HG02970 (cell line): Measurements from ENCODE around the gene RIMKLA.

ENCODE experiments used
- ATAC-seq: cut with Tn5 transposase; IDR thresholded peaks from one replicate; pipeline ENCODE4 v1.9.1; 2021; ENCODE audit warnings: mild to moderate bottlenecking, moderate library complexity, moderate number of reproducible peaks; ENCODE audit not compliant: unreplicated experiment, low FRiP score

RIMKLA gene

DNA sequence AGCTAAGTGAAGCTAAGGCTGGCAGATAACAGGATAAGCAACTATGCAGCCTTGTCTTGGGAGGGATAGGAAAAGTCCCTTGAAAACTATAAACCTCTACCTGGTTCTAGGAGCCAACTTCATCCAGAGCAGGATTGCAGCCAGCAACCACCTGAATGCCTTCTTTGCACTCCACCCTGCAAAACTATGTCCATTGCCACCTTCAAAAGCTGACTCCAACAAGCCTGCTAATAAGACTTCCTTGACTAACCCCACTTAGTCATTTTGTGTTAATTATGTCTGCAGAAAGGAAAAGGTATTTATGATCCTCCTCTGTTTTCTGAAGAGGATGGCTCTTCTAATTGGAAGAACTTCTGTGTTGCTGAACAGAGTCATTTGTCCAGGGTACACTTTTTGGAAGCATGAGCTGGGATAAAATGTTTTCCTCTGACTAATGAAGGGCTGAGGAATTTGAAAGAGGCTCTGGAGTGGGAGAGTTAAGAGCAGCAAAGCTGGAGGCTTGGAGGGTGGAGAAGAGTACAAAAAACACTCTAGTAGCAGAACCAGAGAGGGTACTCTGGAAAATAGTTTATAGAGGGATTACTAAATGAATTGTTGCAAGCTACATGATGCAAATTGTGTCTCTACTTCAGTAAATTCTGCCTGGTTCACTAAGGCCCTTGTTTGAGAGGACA is 9.6 kb upstream of the RIMKLA start:
- ATAC-seq: no peak

- no peak for ATAC-seq
Measured at GRCh38 chr1:42372796-42373195, 7.8 kb upstream of the RIMKLA start.

- no peak for ATAC-seq
Measured at GRCh38 chr1:42379794-42380585, 602 bp upstream of the RIMKLA start.

GRCh38 chr1:42381280-42381673 is 685 bp downstream of the RIMKLA start:
- no peak for ATAC-seq

GRCh38 chr1:42385283-42385682 is 4.7 kb downstream of the RIMKLA start:
- ATAC-seq: no peak

GRCh38 chr1:42386051-42386450 is 5.5 kb downstream of the RIMKLA start:
- ATAC-seq: no peak

DNA sequence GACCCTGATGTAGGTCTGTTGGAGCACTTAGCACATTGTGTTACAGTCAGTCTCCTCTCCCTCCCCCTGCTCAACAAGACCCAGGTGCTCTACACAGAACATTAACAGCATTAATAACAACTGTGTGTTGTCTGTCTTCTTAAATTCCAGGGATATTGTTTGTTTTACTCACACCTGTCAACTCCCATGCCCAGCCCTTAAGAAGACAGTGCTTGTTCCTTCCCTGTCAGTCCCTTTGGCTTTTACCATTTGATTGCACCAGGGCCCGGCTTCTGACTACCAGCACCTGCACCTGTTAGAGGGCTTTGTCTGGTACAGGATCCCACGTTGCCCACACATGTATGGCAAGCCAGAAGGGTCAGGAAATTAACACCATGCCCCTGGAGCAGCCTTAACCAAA is 11.7 kb downstream of the RIMKLA start:
- no peak for ATAC-seq

GRCh38 chr1:42392967-42393848 is 12.6 kb downstream of the RIMKLA start:
- no peak for ATAC-seq

DNA sequence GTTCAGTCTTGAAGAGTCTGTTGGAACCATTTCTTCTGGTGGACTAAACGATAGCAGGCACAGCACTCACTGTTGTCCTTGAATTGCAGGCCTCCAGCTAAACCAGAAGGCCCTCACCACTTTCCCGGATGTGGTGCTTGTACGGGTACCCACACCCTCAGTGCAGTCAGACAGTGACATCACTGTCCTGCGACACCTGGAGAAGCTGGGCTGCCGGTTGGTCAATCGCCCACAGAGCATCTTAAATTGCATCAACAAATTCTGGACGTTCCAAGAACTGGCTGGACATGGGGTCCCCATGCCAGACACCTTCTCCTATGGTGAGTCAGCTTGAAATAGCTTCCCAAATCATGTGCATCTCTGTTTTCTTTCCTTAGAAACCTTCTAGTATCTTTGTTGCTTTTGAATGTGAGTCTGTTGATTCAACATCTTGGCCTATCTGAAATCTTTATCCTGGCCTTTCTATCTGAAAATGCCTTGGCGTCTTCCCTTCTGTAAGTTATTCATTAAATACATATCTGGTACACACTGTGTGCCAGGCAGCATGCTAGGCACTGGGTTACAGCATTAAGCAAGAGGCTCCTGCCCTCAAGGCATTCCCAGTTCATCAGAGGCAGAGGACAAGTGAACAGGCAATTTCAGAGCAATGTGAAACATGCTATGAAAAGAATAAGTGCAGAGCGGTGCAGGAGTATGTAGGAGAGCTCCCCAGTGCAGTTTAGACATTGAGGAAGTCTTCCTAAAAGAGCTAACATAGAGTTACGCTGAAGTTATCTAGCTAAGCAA is 18.9 kb downstream of the RIMKLA start:
- ATAC-seq: no peak

DNA sequence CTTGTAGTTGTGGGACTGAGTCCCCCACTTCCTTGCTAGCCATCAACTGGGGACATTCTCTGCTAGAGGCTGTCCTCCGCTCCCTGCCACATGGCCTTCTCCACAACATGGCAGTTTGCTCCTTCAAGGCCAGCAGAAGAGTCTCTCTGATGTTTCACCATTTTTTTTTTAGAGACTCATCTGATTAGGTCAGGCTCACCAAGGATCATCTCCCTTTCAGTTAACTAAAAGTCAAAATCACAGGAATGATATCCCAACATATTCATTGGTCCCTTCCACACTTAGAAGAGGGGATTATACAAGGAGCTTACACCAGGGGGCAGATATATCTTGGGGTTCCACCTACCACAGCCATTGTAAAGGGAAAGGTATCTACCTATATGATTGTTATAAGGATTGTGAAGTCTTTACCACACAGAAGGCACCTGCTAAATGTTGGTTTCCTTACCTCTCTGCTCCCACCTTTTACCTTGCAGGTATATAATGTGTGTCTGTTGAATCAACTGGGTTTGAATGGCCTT is 23.3 kb downstream of the RIMKLA start:
- ATAC-seq: no peak

GRCh38 chr1:42414551-42415496 is 34.2 kb downstream of the RIMKLA start:
- no peak for ATAC-seq

DNA sequence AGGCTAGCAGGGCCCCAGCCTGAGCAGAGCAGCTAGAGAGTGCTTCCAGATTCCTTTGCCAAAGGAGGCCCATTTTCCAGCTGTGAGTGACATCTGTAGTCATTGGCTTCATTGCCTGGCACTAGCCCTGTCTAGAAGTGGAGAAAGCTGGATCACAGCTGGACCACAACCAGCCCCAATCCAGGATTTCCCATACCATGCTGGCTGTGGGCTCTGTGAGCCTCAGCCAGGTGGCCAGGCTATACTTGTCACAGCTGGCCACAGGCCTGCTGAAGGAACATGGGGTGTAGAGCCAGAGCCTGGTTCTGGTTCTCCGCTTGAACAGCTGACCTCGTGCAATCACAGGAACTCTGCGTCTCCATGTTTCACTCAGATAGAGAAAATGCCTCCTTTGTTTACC is 36.6 kb downstream of the RIMKLA start:
- no peak for ATAC-seq

- ATAC-seq: no peak
Measured at GRCh38 chr1:42418516-42418915, 37.9 kb downstream of the RIMKLA start.

- ATAC-seq: no peak
Measured at GRCh38 chr1:42419126-42419821, 38.7 kb downstream of the RIMKLA start.

GRCh38 chr1:42420121-42420520 is 39.5 kb downstream of the RIMKLA start:
- no peak for ATAC-seq

DNA sequence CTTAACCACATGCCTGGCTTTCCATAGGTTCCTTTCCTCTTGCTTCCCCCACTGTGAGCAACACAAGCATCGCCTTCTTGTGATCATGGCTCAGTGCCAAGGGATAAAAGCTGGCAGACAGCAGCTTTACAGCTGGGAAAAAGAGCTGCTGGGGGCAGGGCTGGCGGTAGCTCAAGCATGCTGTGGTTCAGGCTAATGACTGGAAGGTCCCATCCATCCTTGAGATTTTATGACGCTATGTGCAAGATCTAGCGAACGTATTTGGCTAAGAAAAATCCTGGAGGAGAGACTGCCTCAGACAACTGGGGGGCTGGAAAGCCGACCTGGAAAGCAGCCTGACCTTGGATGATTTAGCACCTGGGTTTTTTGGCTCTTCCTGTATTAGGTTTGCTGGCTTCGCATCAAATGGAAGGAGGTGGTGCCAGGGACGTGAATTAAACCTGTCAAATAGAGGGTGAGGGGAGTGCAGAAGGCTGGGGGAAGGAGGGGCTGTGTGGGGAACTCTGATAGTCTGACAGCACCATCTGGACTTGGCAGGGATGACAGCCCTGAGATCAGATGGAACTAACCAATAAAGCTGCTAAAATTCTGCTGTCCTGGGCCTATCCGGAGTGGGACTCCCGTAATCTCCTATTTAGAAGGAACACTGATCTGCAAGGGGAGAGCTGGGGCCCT is 40.5 kb downstream of the RIMKLA start:
- no peak for ATAC-seq

DNA sequence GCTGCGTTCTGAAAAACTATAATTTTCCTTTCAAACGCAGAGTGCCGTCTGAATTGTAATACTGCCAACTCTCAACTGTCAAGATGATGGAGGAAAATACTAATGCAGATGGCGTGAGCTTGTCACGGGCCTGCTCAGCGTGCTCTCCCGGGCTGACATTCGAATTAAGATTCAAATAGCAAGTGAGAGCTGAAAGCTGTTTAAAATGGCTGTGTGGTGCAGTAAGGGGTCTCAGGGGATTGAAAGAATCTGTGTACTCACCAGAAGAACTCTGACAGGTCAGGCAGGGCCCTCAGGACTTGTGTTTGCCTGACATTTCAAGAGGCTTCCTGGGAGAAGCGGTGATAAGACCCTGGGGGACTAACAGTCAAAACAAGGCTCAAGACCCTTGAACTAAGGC is 42.1 kb downstream of the RIMKLA start:
- ATAC-seq: no peak

- no peak for ATAC-seq
Measured at GRCh38 chr1:42423681-42424080, 43.1 kb downstream of the RIMKLA start.
